ENCODE measurements around the gene ARID5B. TPM values are rescaled to one million over a fixed set of nuclear protein-coding genes. Genes with fewer than 3 reads are reported as not detected.

Gene ARID5B
- total RNA-seq, 1 donor from 2014 or later: 76.8 TPM

DNA sequence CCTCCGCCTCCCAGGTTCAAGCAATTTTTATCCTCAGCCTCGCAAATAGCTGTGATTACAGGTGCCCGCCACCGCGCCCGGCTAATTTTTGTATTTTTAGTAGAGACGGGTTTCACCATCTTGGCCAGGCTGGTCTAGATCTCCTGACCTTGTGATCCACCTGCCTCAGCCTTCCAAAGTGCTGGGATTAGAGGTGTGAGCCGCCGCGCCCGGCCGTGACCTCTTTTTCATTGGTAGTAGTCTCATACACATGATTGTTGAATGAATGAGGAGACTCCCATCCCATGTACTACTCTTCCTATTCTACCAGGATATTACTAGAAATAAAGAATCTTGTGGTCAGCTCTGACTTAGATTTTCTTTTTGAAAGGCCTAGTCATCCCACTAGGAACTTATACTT, 56.8 kb downstream of the ARID5B start:
- POLR2A ChIA-PET: interaction anchor here (0.6 to 1.4 kb wide), 5 partner anchors 9 to 174 kb away, joined by 4 to 7 read pairs (median 5); no protein-coding TSS in a partner anchor
- H3K36me3 Mint-ChIP-seq (ENCODE audit: low read depth): peaks cover 57% of the 10 kb centered on the region
- TF ChIP-seq, protein P1, sequence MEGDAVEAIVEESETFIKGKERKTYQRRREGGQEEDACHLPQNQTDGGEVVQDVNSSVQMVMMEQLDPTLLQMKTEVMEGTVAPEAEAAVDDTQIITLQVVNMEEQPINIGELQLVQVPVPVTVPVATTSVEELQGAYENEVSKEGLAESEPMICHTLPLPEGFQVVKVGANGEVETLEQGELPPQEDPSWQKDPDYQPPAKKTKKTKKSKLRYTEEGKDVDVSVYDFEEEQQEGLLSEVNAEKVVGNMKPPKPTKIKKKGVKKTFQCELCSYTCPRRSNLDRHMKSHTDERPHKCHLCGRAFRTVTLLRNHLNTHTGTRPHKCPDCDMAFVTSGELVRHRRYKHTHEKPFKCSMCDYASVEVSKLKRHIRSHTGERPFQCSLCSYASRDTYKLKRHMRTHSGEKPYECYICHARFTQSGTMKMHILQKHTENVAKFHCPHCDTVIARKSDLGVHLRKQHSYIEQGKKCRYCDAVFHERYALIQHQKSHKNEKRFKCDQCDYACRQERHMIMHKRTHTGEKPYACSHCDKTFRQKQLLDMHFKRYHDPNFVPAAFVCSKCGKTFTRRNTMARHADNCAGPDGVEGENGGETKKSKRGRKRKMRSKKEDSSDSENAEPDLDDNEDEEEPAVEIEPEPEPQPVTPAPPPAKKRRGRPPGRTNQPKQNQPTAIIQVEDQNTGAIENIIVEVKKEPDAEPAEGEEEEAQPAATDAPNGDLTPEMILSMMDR (IDR thresholded peaks at IDR 0.05): no peak
- peaks cover 77% of the 10 kb centered on the region for H3K4me1 Mint-ChIP-seq
- ATAC-seq (ENCODE audit: low read depth): no peak
- no peaks in the 10 kb centered on the region for H3K9me3 Mint-ChIP-seq
- DNase-seq: no peak
- intact Hi-C loops (cut with micrococcal nuclease): loop anchor here (1.0 kb wide), 1 partner anchor 9 kb away; no protein-coding TSS in a partner anchor
- peak overlapping the region; percentile 69 for H3K27ac Mint-ChIP-seq
- no peaks in the 10 kb centered on the region for H3K27me3 Mint-ChIP-seq
- no peak overlapping the region for H3K4me3 Mint-ChIP-seq
- CTCF ChIA-PET: no interaction called here

DNA sequence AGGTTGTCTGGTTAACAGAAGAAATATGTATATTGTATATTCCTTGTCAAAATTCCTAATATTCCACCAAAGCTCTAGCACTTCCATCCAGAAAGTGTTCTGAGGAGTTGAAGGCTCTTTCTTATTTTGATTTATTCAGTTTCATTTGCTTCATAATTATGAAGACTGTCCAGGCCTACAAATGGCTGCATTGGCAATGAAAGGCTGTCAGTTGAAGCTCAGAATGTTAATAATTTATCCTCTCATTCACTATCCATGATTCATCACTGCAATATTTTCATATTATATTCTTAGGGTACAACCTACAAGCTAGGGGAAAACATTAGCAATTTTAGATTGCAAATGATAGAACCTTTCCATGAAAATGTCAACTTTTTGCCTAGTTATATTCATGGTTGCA, 57.3 kb downstream of the ARID5B start:
- H3K9me3 Mint-ChIP-seq: no peaks in the 10 kb centered on the region
- intact Hi-C loops (cut with micrococcal nuclease): loop anchor here (1.0 kb wide), 2 partner anchors 8 to 10 kb away; no protein-coding TSS in a partner anchor
- ChIA-PET CTCF (no interaction called here), POLR2A (interaction anchor here (0.6 to 1.4 kb wide), 3 partner anchors 9 to 104 kb away, joined by 5 to 8 read pairs (median 7); no protein-coding TSS in a partner anchor)
- TF ChIP-seq, protein P1 (IDR thresholded peaks at IDR 0.05): no peak
- ATAC-seq (ENCODE audit: low read depth): no peak
- H3K27ac Mint-ChIP-seq: peak overlapping the region; percentile 57
- no peak for DNase-seq
- no peak overlapping the region for H3K4me3 Mint-ChIP-seq
- H3K27me3 Mint-ChIP-seq: no peaks in the 10 kb centered on the region
- peaks cover 56% of the 10 kb centered on the region for H3K36me3 Mint-ChIP-seq (ENCODE audit: low read depth)
- H3K4me1 Mint-ChIP-seq: peaks cover 77% of the 10 kb centered on the region

DNA sequence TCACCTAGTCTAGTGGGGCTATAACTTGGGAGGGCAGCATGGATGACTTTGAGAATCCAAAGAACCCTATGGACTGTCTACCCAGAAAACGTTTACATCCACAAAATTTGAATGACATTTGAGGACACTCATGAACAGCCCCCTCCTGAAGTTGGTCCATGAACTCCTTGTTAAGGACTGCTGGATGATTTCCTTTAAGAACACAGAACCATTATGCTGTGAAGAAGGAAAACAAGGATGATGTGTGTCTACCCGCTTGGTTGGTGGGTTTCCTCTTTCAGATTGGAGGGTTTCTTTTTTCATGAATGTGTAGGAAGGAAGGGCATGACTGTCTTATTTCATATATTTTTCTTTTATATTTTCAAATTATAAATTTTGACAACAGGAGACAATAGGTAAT, 58.3 kb downstream of the ARID5B start:
- ChIA-PET POLR2A (interaction anchor here (5.6 kb wide), 1 partner anchor 16 kb away, joined by 36 read pairs; no protein-coding TSS in a partner anchor), CTCF (no interaction called here)
- DNase-seq: no peak
- Mint-ChIP-seq H3K9me3 (no peaks in the 10 kb centered on the region), H3K4me3 (no peak overlapping the region), H3K27me3 (no peaks in the 10 kb centered on the region), H3K4me1 (peaks cover 83% of the 10 kb centered on the region), H3K27ac (peak overlapping the region; percentile 57), H3K36me3 (ENCODE audit: low read depth) (peaks cover 54% of the 10 kb centered on the region)
- intact Hi-C loops (cut with micrococcal nuclease): loop anchor here (1.0 kb wide), 1 partner anchor 7 kb away; no protein-coding TSS in a partner anchor
- TF ChIP-seq, protein P1 (IDR thresholded peaks at IDR 0.05): no peak
- ATAC-seq (ENCODE audit: low read depth): no peak

DNA sequence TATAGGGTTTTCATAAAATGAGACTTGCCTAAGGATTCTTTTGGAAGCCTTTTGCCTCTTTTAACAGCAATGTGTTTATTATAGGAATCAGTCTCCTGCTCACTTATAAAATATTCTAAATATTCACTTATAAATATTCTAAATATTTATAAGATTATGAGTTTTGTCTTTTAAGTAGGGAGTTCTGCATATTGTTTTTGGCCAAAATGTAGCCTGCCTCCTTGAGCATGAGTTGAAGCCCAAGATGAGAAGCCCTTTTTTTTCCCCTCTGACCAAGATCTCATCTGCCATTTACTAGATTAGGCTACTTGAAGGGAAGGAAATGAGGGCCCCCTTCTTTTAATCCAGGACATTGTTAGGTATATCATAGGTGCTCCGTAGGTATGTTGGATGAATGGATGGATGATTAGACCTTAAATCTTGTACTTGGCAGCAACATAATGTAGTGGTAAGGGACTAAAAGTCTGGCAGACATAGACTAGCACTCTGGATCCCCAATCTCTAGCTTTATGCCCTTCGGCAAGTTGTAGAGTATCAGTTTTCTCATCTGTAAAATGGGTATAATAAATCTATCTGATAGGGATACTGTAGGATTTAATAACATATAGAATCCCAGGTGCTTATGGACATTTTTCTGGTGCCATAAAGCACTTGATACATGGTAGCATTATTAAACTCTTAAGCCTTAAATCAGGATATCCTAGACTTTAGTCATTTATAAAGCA, 59.1 kb downstream of the ARID5B start:
- CTCF ChIA-PET: no interaction called here
- H3K36me3 Mint-ChIP-seq (ENCODE audit: low read depth): peaks cover 52% of the 10 kb centered on the region
- peaks cover 84% of the 10 kb centered on the region for H3K4me1 Mint-ChIP-seq
- H3K27me3 Mint-ChIP-seq: no peaks in the 10 kb centered on the region
- no peak overlapping the region for H3K27ac Mint-ChIP-seq
- intact Hi-C loops (cut with micrococcal nuclease): loop anchor here (1.0 kb wide), 1 partner anchor 8 kb away; no protein-coding TSS in a partner anchor
- DNase-seq: no peak
- TF ChIP-seq, protein P1 (IDR thresholded peaks at IDR 0.05): no peak
- POLR2A ChIA-PET: interaction anchor here (1.0 to 5.6 kb wide), 3 partner anchors 17 to 64 kb away, joined by 3 to 63 read pairs (median 36); partner anchors contain the start of gene ARID5B
- ATAC-seq (ENCODE audit: low read depth): no peak
- no peaks in the 10 kb centered on the region for H3K9me3 Mint-ChIP-seq
- no peak overlapping the region for H3K4me3 Mint-ChIP-seq

DNA sequence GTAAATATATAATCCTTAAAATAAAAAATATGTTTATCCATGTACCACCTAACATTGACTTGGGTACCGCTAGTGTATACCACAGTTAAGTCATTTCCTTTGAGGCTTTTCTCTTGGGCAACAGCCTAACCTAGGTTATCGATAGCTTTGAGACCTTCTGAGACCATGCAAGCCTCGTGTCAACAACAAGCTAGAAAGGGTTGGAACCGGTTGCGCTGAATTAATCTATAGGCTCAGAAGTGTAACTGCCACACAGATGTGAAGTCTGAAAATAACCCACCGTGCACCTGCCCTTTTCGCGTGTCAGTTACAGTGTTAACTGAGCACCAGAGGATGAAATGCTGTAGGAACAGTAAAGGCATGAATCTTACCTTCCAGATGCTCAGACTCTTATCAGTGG, 59.8 kb downstream of the ARID5B start:
- POLR2A ChIA-PET: interaction anchor here (1.0 to 5.6 kb wide), 6 partner anchors 17 to 89 kb away, joined by 3 to 63 read pairs (median 14); partner anchors contain the start of gene ARID5B
- CTCF ChIA-PET: no interaction called here

More for the DNA sequence above, 59.8 kb downstream of the ARID5B start:
- DNase-seq (no peak), ATAC-seq (ENCODE audit: low read depth) (peak; percentile 52)
- H3K9me3 Mint-ChIP-seq: no peaks in the 10 kb centered on the region
- H3K4me3 Mint-ChIP-seq: peak overlapping the region; percentile 35
- intact Hi-C loops (cut with micrococcal nuclease): loop anchor here (1.0 kb wide), 1 partner anchor 9 kb away; no protein-coding TSS in a partner anchor
- TF ChIP-seq, protein P1 (IDR thresholded peaks at IDR 0.05): no peak
- H3K36me3 Mint-ChIP-seq (ENCODE audit: low read depth): peaks cover 53% of the 10 kb centered on the region
- H3K27ac Mint-ChIP-seq: peak overlapping the region; percentile 88
- peaks cover 87% of the 10 kb centered on the region for H3K4me1 Mint-ChIP-seq
- H3K27me3 Mint-ChIP-seq: no peaks in the 10 kb centered on the region

All from activated B cell treated with CpG ODN at 0.5 μM for 24 hours (primary cell).